ENCODE data around the gene NCOA6. TPM values are rescaled to one million over a fixed set of nuclear protein-coding genes. Genes with fewer than 3 reads are reported as not detected.

Gene NCOA6
- polyA plus RNA-seq, 1 of the 3 experiments (the other 2 are of a cell fraction), result 14.5 TPM

GRCh38 chr20:34746674-34747073 is 78.8 kb downstream of the NCOA6 start:
- 95% methylated on average over 3 of the region's 3 CpGs for WGBS (ENCODE audit: low lambda C conversion rate)
- H3K9me2 ChIP-seq, result no peaks in the 10 kb centered on the region
- H3K79me2 ChIP-seq (ENCODE audit: insufficient read depth), result no peaks in the 10 kb centered on the region
- no peak overlapping the region for H3K9ac ChIP-seq
- no peak overlapping the region for H2AFZ ChIP-seq (ENCODE audit: low read depth)
- no peaks in the 10 kb centered on the region for H3K4me1 ChIP-seq (ENCODE audit: control insufficient read depth in 1 of 2, insufficient read depth in 2 of 2, low read depth in 1 of 2, low read length in 1 of 2)
- ChIA-PET POLR2A (no interaction called here), CTCF (interaction anchor here (0.7 to 2.4 kb wide), 4 partner anchors 10 to 434 kb away, joined by 3 to 14 read pairs (median 8); no protein-coding TSS in a partner anchor)
- no peaks in the 10 kb centered on the region for H4K20me1 ChIP-seq (ENCODE audit: insufficient read depth)
- TF ChIP-seq, protein P1, sequence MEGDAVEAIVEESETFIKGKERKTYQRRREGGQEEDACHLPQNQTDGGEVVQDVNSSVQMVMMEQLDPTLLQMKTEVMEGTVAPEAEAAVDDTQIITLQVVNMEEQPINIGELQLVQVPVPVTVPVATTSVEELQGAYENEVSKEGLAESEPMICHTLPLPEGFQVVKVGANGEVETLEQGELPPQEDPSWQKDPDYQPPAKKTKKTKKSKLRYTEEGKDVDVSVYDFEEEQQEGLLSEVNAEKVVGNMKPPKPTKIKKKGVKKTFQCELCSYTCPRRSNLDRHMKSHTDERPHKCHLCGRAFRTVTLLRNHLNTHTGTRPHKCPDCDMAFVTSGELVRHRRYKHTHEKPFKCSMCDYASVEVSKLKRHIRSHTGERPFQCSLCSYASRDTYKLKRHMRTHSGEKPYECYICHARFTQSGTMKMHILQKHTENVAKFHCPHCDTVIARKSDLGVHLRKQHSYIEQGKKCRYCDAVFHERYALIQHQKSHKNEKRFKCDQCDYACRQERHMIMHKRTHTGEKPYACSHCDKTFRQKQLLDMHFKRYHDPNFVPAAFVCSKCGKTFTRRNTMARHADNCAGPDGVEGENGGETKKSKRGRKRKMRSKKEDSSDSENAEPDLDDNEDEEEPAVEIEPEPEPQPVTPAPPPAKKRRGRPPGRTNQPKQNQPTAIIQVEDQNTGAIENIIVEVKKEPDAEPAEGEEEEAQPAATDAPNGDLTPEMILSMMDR (IDR thresholded peaks at IDR 0.05), result no peak
- TF ChIP-seq PBX3 (IDR thresholded peaks at IDR 0.05), result no peak
- TF ChIP-seq EZH2phosphoT487 (IDR thresholded peaks at IDR 0.05; ENCODE audit: borderline replicate concordance, low read depth), result no peak
- no peak for TF ChIP-seq EP300 (IDR thresholded peaks at IDR 0.05; ENCODE audit: borderline replicate concordance in 1 of 2, low read depth in 1 of 2, low read length in 1 of 2)
- no peak for DNase-seq
- no peak overlapping the region for H3K27ac ChIP-seq (ENCODE audit: low read depth in 2 of 2, low read length in 1 of 2)
- no peaks in the 10 kb centered on the region for H3F3A ChIP-seq (replicated peaks; ENCODE audit: insufficient read depth)
- no peak overlapping the region for H3K4me2 ChIP-seq
- H3K36me3 ChIP-seq (replicated peaks in 1 of 2; ENCODE audit: control insufficient read depth in 1 of 2, insufficient read depth in 2 of 2, low read length in 1 of 2), result peaks cover 51 to 90% of the 10 kb centered on the region in 2 experiments
- no peak overlapping the region for H3K4me3 ChIP-seq (ENCODE audit: low read depth in 2 of 2, low read length in 1 of 2)
- H3K27me3 ChIP-seq (ENCODE audit: insufficient read depth), result no peaks in the 10 kb centered on the region
- H3K9me3 ChIP-seq, result no peaks in the 10 kb centered on the region

GRCh38 chr20:34744847-34745246 is 80.6 kb downstream of the NCOA6 start:
- CTCF ChIA-PET, result interaction anchor here (0.7 to 1.5 kb wide), 3 partner anchors 25 to 432 kb away, joined by 3 read pairs; no protein-coding TSS in a partner anchor
- Histone ChIP-seq H4K20me1 (ENCODE audit: insufficient read depth) (no peaks in the 10 kb centered on the region), H3K9ac (no peak overlapping the region), H3K36me3 (replicated peaks in 1 of 2; ENCODE audit: control insufficient read depth in 1 of 2, insufficient read depth in 2 of 2, low read length in 1 of 2) (peaks cover 52 to 93% of the 10 kb centered on the region in 2 experiments), H2AFZ (ENCODE audit: low read depth) (no peak overlapping the region), H3K4me1 (ENCODE audit: control insufficient read depth in 1 of 2, insufficient read depth in 2 of 2, low read depth in 1 of 2, low read length in 1 of 2) (no peaks in the 10 kb centered on the region), H3K4me3 (ENCODE audit: low read depth in 2 of 2, low read length in 1 of 2) (no peak overlapping the region), H3F3A (replicated peaks; ENCODE audit: insufficient read depth) (no peaks in the 10 kb centered on the region), H3K79me2 (ENCODE audit: insufficient read depth) (no peaks in the 10 kb centered on the region), H3K27me3 (ENCODE audit: insufficient read depth) (no peaks in the 10 kb centered on the region), H3K9me3 (no peaks in the 10 kb centered on the region), H3K4me2 (no peak overlapping the region), H3K9me2 (no peaks in the 10 kb centered on the region), H3K27ac (ENCODE audit: low read depth in 2 of 2, low read length in 1 of 2) (no peak overlapping the region)
- POLR2A ChIA-PET, result no interaction called here
- no peak for TF ChIP-seq RXRA (IDR thresholded peaks at IDR 0.05; ENCODE audit: borderline replicate concordance, low read depth)
- TF ChIP-seq GATA2 (CRISPR knock-in tag; IDR thresholded peaks at IDR 0.05), result no peak
- no peak for TF ChIP-seq SIN3A (IDR thresholded peaks at IDR 0.05; ENCODE audit: borderline replicate concordance, low read depth, low read length)
- no peak for TF ChIP-seq MXI1 (IDR thresholded peaks at IDR 0.05; ENCODE audit: low read depth, low read length)
- TF ChIP-seq IRF3 (IDR thresholded peaks at IDR 0.05; ENCODE audit: low read depth, low read length), result no peak
- 100% methylated on average over 1 of the region's 1 CpG for WGBS (ENCODE audit: low lambda C conversion rate)
- no peak for DNase-seq
